Measurements from ENCODE around the gene CRK.
"Not testable (repeated sequence)": the region's sequence is repeated elsewhere in the genome, so short reads cannot be mapped to it uniquely, and the experiment has no call there.

CRK gene

GRCh38 chr17:1379930-1380313 is 76.1 kb downstream of the CRK start:
- no peak for DNase-seq

GRCh38 chr17:1379208-1379929 is 76.7 kb downstream of the CRK start:
- no peak for DNase-seq

DNA sequence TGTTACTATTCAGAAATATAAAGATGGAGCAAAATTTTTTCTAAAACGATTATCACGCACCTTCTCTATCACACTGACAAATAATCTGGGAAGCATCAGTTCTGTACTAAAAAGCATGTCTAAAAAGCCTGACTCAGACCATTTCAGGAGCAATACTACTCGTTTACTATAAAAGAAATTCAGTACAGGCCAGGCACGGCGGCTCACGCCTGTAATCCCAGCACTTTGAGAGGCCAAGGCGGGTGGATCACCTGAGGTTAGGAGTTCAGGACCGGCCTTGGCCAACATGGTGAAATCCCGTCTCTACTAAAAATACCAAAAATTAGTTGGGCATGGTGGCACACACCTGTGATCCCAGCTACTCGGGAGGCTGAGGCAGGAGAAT is 77.6 kb downstream of the CRK start:
- not testable (repeated sequence) for DNase-seq

DNA sequence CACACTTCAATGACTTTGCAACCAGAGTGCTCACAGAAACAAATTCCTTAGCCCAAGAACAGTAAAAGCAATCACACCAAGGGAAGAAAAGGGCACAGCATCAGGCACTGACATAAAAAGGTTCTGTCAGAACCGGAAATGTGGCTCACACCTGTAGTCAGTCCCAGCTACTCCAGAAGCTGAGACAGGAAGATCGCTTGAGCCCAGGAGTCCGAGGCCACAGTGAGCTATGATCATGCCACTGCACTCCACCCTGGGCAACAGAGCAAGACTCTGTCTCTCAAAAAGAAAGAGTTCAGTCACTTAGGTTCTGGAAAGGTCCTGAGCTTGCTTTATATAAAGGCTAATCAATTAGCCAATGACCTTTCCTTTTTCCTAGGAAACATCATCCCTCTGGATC is 78.7 kb downstream of the CRK start:
- no peak for DNase-seq

- DNase-seq: no peak
These were observed 80.0 kb downstream of the CRK start for GRCh38 chr17:1376061-1376460.

- DNase-seq: no peak
These were observed 80.4 kb downstream of the CRK start for GRCh38 chr17:1375615-1376014.

GRCh38 chr17:1374431-1375177 is 81.4 kb downstream of the CRK start:
- no peak for DNase-seq

- no peak for DNase-seq
These were observed 82.3 kb downstream of the CRK start for GRCh38 chr17:1373707-1374237.

- no peak for DNase-seq
These were observed 83.4 kb downstream of the CRK start for GRCh38 chr17:1372618-1373017.

- no peak for DNase-seq
These were observed 84.0 kb downstream of the CRK start for GRCh38 chr17:1371893-1372590.

All from activated naive CD4-positive, alpha-beta T cell (primary cell).